Endothelial cell of umbilical vein (primary cell): Measurements from ENCODE around the gene GALNT2. TPM values are rescaled to one million over a fixed set of nuclear protein-coding genes. Genes with fewer than 3 reads are reported as not detected.

ENCODE experiments used
- BruUV-seq: library from RNA; stranded (reverse); fragments of 400-500 nt; replicated peaks from 2 replicates; lab custom pipeline; 2021; lab: Mats Ljungman, UMichigan
- CTCF ChIA-PET: fragments of 300-600, 350-600 bp; sonication (Branson Sonifier 250); formaldehyde crosslinking; loops from one replicate; lab custom pipeline; 2021; ENCODE audit warnings: antibody characterized with exemption, inconsistent platforms; lab: Charles Lee
- POLR2A ChIA-PET: fragments of 300-600, 350-600 bp; sonication (Branson Sonifier 250); formaldehyde crosslinking; loops from one replicate; lab custom pipeline; 2021; ENCODE audit warnings: antibody characterized with exemption, inconsistent platforms; lab: Charles Lee
- DNase-seq: peaks from one replicate; pipeline ENCODE4 v3.0.0-alpha.2; 2011; ENCODE audit warnings: low read depth, low spot score
- FAIRE-seq: peaks from 2 replicates; lab custom pipeline; 2011; peaks lifted over from hg19 to GRCh38; lab: Jason Lieb, UNC
- H2AFZ ChIP-seq: 2 replicates; pipeline ENCODE4 v1.6.0; 2012; ENCODE audit warnings: low read depth, low read length, control low read depth, inconsistent platforms
- H3K27ac ChIP-seq: 2 replicates; pipeline ENCODE4 v1.5.1; 2011; ENCODE audit warnings: low read depth, mild to moderate bottlenecking, control low read depth, low read length, moderate library complexity; ENCODE audit not compliant: insufficient read depth
- H3K27me3 ChIP-seq, 2 experiments: 2 replicates each; pipeline versions ENCODE4 v1.6.0 to v1.6.1; 2011; ENCODE audit warnings: low read length in 2 of 2, mixed read lengths in 1 of 2; ENCODE audit not compliant: control insufficient read depth in 2 of 2, insufficient read depth in 2 of 2
- H3K36me3 ChIP-seq, 2 experiments: 2 replicates in 1 of 2; 3 replicates in 1 of 2; pipeline ENCODE4 v1.5.1; 2011; ENCODE audit warnings: low read length in 2 of 2, mild to moderate bottlenecking in 1 of 2, moderate library complexity in 1 of 2; ENCODE audit not compliant: control insufficient read depth in 2 of 2, insufficient read depth in 2 of 2; ENCODE audit errors: extremely low read depth in 1 of 2
- H3K4me1 ChIP-seq: 3 replicates; pipeline ENCODE4 v1.5.1; 2011; ENCODE audit warnings: mild to moderate bottlenecking, low read length; ENCODE audit not compliant: control insufficient read depth, insufficient read depth; ENCODE audit errors: extremely low read depth
- H3K4me2 ChIP-seq: 2 replicates; pipeline ENCODE4 v1.6.1; 2011; ENCODE audit warnings: low read length, control low read depth, mixed read lengths; ENCODE audit not compliant: insufficient read depth
- H3K4me3 ChIP-seq, 3 experiments: fragments of 200-600 bp in 1 of 3; sonication (generic), shearing (Covaris generic) in 1 of 3; replicated peaks in 1 of 3; 2 replicates each; pipeline ENCODE4 v1.5.1; 2011 to 2016; ENCODE audit warnings: control low read depth in 3 of 3, low read length in 3 of 3, mild to moderate bottlenecking in 2 of 3, inconsistent platforms in 1 of 3, low read depth in 1 of 3, moderate library complexity in 1 of 3; ENCODE audit not compliant: insufficient read depth in 1 of 3
- H3K79me2 ChIP-seq: 2 replicates; pipeline ENCODE4 v1.6.0; 2012; ENCODE audit warnings: low read length, inconsistent platforms; ENCODE audit not compliant: control insufficient read depth, insufficient read depth
- H3K9ac ChIP-seq: replicated peaks from 2 replicates; pipeline ENCODE3; 2011; ENCODE audit warnings: low read length, control low read depth; ENCODE audit not compliant: insufficient read depth; ENCODE audit errors: extremely low read depth
- H3K9me1 ChIP-seq: replicated peaks from 3 replicates; pipeline ENCODE4 v1.6.0; 2011; ENCODE audit warnings: mild to moderate bottlenecking, low read length; ENCODE audit not compliant: control insufficient read depth, insufficient read depth; ENCODE audit errors: extremely low read depth
- H3K9me3 ChIP-seq: replicated peaks from 2 replicates; pipeline ENCODE4 v1.5.1; 2012; ENCODE audit warnings: low read length, inconsistent platforms; ENCODE audit not compliant: control insufficient read depth, insufficient read depth
- H4K20me1 ChIP-seq: replicated peaks from 2 replicates; pipeline ENCODE3; 2011; ENCODE audit warnings: mild to moderate bottlenecking, low read length; ENCODE audit not compliant: control insufficient read depth, insufficient read depth; ENCODE audit errors: extremely low read depth
- CTCF ChIP-seq, 2 donors: IDR thresholded peaks; 1 replicate in 1 of 2; 2 replicates in 1 of 2; pipeline ENCODE4 v1.5.1; 2011; ENCODE audit warnings: low read length in 2 of 2, mild to moderate bottlenecking in 2 of 2, moderate library complexity in 2 of 2, control low read depth in 1 of 2, inconsistent platforms in 1 of 2, low read depth in 1 of 2; ENCODE audit not compliant: insufficient read depth in 1 of 2; ENCODE audit errors: extremely low read depth in 1 of 2
- EZH2 ChIP-seq: IDR thresholded peaks from 2 replicates; pipeline ENCODE4 v1.6.1; 2012; ENCODE audit warnings: borderline replicate concordance, low read depth, mild to moderate bottlenecking, moderate library complexity, low read length, inconsistent platforms; ENCODE audit not compliant: severe bottlenecking
- FOS ChIP-seq: IDR thresholded peaks from 2 replicates; pipeline ENCODE4 v1.6.1; 2011; ENCODE audit warnings: mild to moderate bottlenecking, low read length, moderate library complexity, borderline replicate concordance; ENCODE audit not compliant: insufficient read depth
- GATA2 ChIP-seq: IDR thresholded peaks from 2 replicates; pipeline ENCODE4 v1.7.0; 2011; ENCODE audit warnings: low read depth, mild to moderate bottlenecking, moderate library complexity, mixed read lengths, low read length; ENCODE audit not compliant: insufficient read length, insufficient read depth
- MYC ChIP-seq: IDR thresholded peaks from one replicate; pipeline ENCODE4 v1.6.1; 2011; ENCODE audit warnings: mild to moderate bottlenecking, low read depth, low read length
- POLR2A ChIP-seq: IDR thresholded peaks from 2 replicates; pipeline ENCODE4 v1.6.1; 2012; ENCODE audit warnings: low read depth, mild to moderate bottlenecking, control low read depth, low read length
- dilution Hi-C: fragments of 300-500 bp; cut with MboI; formaldehyde crosslinking; loops from one replicate; pipeline ENCODE4 v1.15.0; 2019; ENCODE audit warnings: low sequenced_read_pairs; ENCODE audit not compliant: extremely low pct_ligation_motif_present
- intact Hi-C: fragments of 100-400 bp; cut with micrococcal nuclease; formaldehyde crosslinking; loops from one replicate; pipeline ENCODE4 v1.10.0; 2022
- polyA plus RNA-seq, 4 experiments: library from polyadenylated mRNA; depleted of rRNA in 3 of 4; stranded (reverse) in 3 of 4; unstranded in 1 of 4; fragments of >200 nt; gene quantifications; 2 replicates each; pipeline versions ENCODE4 v1.2.1 to v1.2.3, GENCODE V29; 2011 to 2012; ENCODE audit warnings: missing spikeins in 1 of 4
- total RNA-seq: library from RNA; stranded (reverse); gene quantifications from 2 replicates; pipeline ENCODE4 v1.2.3, GENCODE V29; 2021

Gene GALNT2
- total and polyA plus RNA-seq, 2 donors (not counting 3 experiments of a cell fraction or from before 2014, with no cell fraction given), result 56.3 to 77.5 TPM

GRCh38 chr1:230196077-230196476, 129.0 kb downstream of the GALNT2 start:
- FAIRE-seq (no peak), DNase-seq (no peak)
- H4K20me1 ChIP-seq, result no peaks in the 10 kb centered on the region
- H3K4me3 ChIP-seq, result no peak overlapping the region
- TF ChIP-seq EZH2 (no peak), GATA2 (no peak)
- H3K27me3 ChIP-seq, result no peaks in the 10 kb centered on the region
- CTCF ChIA-PET, result no interaction called here
- no peaks in the 10 kb centered on the region for H3K36me3 ChIP-seq
- no peak overlapping the region for H3K4me2 ChIP-seq
- no TSS peak for BruUV-seq
- dilution Hi-C loops, result no loop called here
- H3K9ac ChIP-seq, result no peak overlapping the region
- intact Hi-C loops, result no loop called here
- POLR2A ChIA-PET, result no interaction called here
- no peak overlapping the region for H3K27ac ChIP-seq
- peaks cover 8% of the 10 kb centered on the region for H3K4me1 ChIP-seq
- H2AFZ ChIP-seq, result no peak overlapping the region
- no peaks in the 10 kb centered on the region for H3K79me2 ChIP-seq
- H3K9me1 ChIP-seq, result no peaks in the 10 kb centered on the region
- H3K9me3 ChIP-seq, result no peaks in the 10 kb centered on the region

GRCh38 chr1:230197644-230198567, 130.9 kb downstream of the GALNT2 start:
- POLR2A ChIA-PET, result no interaction called here
- H4K20me1 ChIP-seq, result no peaks in the 10 kb centered on the region
- FAIRE-seq, result no peak
- no peak overlapping the region for H3K4me2 ChIP-seq
- no peaks in the 10 kb centered on the region for H3K4me1 ChIP-seq
- no peak overlapping the region for H3K27ac ChIP-seq
- H3K27me3 ChIP-seq, result no peaks in the 10 kb centered on the region
- H3K79me2 ChIP-seq, result no peaks in the 10 kb centered on the region
- H3K9ac ChIP-seq, result no peak overlapping the region
- CTCF ChIA-PET, result no interaction called here
- no peak overlapping the region for H2AFZ ChIP-seq
- no TSS peak for BruUV-seq
- H3K9me1 ChIP-seq, result no peaks in the 10 kb centered on the region
- no peaks in the 10 kb centered on the region for H3K9me3 ChIP-seq
- H3K4me3 ChIP-seq, result no peak overlapping the region
- dilution Hi-C loops, result no loop called here
- TF ChIP-seq CTCF (IDR thresholded peaks at IDR 0.05; ENCODE audit: extremely low read depth in 1 of 2, insufficient read depth in 1 of 2, low read depth in 1 of 2, low read length in 2 of 2), result no peak
- no peak for TF ChIP-seq FOS
- TF ChIP-seq POLR2A, result no peak
- TF ChIP-seq MYC, result no peak
- no peak for TF ChIP-seq EZH2
- H3K36me3 ChIP-seq, result no peaks in the 10 kb centered on the region
- DNase-seq, result no peak
- intact Hi-C loops, result no loop called here
